OCI-LY3 (cell line): ENCODE results near the gene QRSL1.

Source experiments
- EZH2phosphoT487 ChIP-seq: fragments of 200-600 bp; shearing (Covaris generic); IDR thresholded peaks from 2 replicates; pipeline ENCODE4 v1.6.1; 2018; ENCODE audit warnings: antibody characterized with exemption, mixed run types, low read depth
- TF ChIP-seq, protein P1 (sequence below): fragments of 200-600, 300-600 bp; sonication (generic); IDR thresholded peaks from 2 replicates; pipeline ENCODE4 v1.5.1; 2014; ENCODE audit warnings: antibody characterized with exemption, low read length, low read depth

DNA sequence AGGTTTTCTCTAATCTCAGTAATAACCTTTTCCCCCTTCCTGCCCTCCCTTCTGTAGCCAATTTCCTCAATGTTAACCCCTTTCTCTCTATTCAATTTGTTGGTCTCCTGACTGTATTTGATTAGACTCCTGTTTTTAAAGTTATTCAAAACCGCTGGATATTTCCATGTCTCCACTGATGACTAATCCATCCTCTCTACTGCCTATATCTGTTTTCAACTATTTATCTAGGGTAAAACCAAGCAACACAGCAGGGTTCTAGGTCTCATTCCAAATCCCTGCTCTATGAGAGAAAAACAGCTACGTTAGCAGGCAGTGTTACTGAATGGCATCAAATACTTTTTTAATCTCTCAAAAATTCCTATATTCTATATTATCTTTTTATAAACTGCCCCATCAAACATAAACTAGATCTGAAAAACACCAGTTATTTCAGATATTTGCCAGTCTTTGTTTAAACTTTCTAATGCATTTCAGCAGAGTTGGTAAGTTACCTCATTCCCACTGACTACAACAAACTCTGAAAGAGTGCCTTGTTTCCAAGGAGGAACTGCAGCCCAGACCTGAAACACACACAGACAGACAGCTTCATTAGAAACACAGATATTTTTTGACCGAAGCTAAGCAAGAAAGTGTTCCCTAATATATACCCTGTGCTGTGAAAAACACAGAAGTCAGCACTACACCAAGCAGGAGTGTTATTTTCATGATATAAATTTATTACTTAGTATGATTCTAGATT lies 8.3 kb upstream of the QRSL1 start:
- TF ChIP-seq, protein P1, sequence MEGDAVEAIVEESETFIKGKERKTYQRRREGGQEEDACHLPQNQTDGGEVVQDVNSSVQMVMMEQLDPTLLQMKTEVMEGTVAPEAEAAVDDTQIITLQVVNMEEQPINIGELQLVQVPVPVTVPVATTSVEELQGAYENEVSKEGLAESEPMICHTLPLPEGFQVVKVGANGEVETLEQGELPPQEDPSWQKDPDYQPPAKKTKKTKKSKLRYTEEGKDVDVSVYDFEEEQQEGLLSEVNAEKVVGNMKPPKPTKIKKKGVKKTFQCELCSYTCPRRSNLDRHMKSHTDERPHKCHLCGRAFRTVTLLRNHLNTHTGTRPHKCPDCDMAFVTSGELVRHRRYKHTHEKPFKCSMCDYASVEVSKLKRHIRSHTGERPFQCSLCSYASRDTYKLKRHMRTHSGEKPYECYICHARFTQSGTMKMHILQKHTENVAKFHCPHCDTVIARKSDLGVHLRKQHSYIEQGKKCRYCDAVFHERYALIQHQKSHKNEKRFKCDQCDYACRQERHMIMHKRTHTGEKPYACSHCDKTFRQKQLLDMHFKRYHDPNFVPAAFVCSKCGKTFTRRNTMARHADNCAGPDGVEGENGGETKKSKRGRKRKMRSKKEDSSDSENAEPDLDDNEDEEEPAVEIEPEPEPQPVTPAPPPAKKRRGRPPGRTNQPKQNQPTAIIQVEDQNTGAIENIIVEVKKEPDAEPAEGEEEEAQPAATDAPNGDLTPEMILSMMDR, result no peak
- TF ChIP-seq EZH2phosphoT487, result no peak
